ENCODE data around the gene KRT15.

GRCh38 chr17:41542357-41542756, 23.7 kb upstream of the KRT15 start:
- TF ChIP-seq EZH2 (IDR thresholded peaks at IDR 0.05; ENCODE audit: low read length) = no peak
- TF ChIP-seq, protein P1, sequence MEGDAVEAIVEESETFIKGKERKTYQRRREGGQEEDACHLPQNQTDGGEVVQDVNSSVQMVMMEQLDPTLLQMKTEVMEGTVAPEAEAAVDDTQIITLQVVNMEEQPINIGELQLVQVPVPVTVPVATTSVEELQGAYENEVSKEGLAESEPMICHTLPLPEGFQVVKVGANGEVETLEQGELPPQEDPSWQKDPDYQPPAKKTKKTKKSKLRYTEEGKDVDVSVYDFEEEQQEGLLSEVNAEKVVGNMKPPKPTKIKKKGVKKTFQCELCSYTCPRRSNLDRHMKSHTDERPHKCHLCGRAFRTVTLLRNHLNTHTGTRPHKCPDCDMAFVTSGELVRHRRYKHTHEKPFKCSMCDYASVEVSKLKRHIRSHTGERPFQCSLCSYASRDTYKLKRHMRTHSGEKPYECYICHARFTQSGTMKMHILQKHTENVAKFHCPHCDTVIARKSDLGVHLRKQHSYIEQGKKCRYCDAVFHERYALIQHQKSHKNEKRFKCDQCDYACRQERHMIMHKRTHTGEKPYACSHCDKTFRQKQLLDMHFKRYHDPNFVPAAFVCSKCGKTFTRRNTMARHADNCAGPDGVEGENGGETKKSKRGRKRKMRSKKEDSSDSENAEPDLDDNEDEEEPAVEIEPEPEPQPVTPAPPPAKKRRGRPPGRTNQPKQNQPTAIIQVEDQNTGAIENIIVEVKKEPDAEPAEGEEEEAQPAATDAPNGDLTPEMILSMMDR (optimal IDR thresholded peaks at IDR 0.05 in 1 of 3, IDR thresholded peaks at IDR 0.05 in 1 of 3, conservative IDR thresholded peaks at IDR 0.05 in 1 of 3; ENCODE audit: extremely low read depth in 1 of 3, insufficient read depth in 2 of 3, low read length in 3 of 3) = no peak
